WTC11 (cell line): Measurements from ENCODE around the gene THRA.

Experiments
- ATF3 ChIP-seq: sonication (generic); formaldehyde crosslinking; conservative IDR thresholded peaks from 2 replicates; pipeline ENCODE4 v1.8.1; 2022; ENCODE audit warnings: mild to moderate bottlenecking, missing genetic modification reagents
- CTCF ChIP-seq: fragments of 200-600 bp; IDR thresholded peaks from 2 replicates; pipeline ENCODE4 v1.8.0; 2022; ENCODE audit warnings: antibody characterized with exemption
- FOXK1 ChIP-seq: sonication (generic); formaldehyde crosslinking; IDR thresholded peaks from 2 replicates; pipeline ENCODE4 v1.8.0; 2022; ENCODE audit warnings: mild to moderate bottlenecking, moderate library complexity, missing genetic modification reagents
- MAX ChIP-seq: sonication (generic); formaldehyde crosslinking; IDR thresholded peaks from 2 replicates; pipeline ENCODE4 v1.8.0; 2022; ENCODE audit warnings: mild to moderate bottlenecking, missing genetic modification reagents

GRCh38 chr17:40058865-40059264, 3.9 kb upstream of the THRA start:
- no peak for TF ChIP-seq CTCF
- no peak for TF ChIP-seq ATF3 (CRISPR knock-in tag)
- no peak for TF ChIP-seq MAX (CRISPR knock-in tag)
- TF ChIP-seq FOXK1 = no peak
